MM.1S (cell line): Measurements from ENCODE around the gene GCK.

ENCODE experiments used
- DNase-seq: peaks from one replicate; pipeline ENCODE4 v3.0.0-alpha.2; 2015
- H2AFZ ChIP-seq: fragments of 300-600 bp; sonication (generic); 2 replicates; pipeline ENCODE4 v1.6.0; 2016; ENCODE audit warnings: antibody characterized with exemption, low read length
- H3F3A ChIP-seq: fragments of 300-600 bp; sonication (generic); 2 replicates; pipeline ENCODE4 v1.6.1; 2016; ENCODE audit warnings: mild to moderate bottlenecking, antibody characterized with exemption, low read length, moderate library complexity, mixed read lengths; ENCODE audit not compliant: insufficient read depth
- H3K27ac ChIP-seq: fragments of 300-600 bp; sonication (generic); 2 replicates; pipeline ENCODE4 v1.5.1; 2016; ENCODE audit warnings: mild to moderate bottlenecking, low read length
- H3K27me3 ChIP-seq: fragments of 300-600 bp; sonication (generic); replicated peaks from 2 replicates; pipeline ENCODE4 v1.6.0; 2016; ENCODE audit warnings: low read length; ENCODE audit not compliant: insufficient read depth
- H3K36me3 ChIP-seq: fragments of 300-600 bp; sonication (generic); replicated peaks from 2 replicates; pipeline ENCODE4 v1.6.1; 2016; ENCODE audit warnings: mild to moderate bottlenecking, low read length, mixed read lengths; ENCODE audit not compliant: insufficient read depth
- H3K4me1 ChIP-seq: fragments of 300-600 bp; sonication (generic); 2 replicates; pipeline ENCODE4 v1.6.1; 2016; ENCODE audit warnings: low read length, mixed read lengths
- H3K4me2 ChIP-seq: fragments of 300-600 bp; sonication (generic); 2 replicates; pipeline ENCODE4 v1.6.0; 2016; ENCODE audit warnings: low read depth, low read length
- H3K4me3 ChIP-seq: fragments of 300-600 bp; sonication (generic); 2 replicates; pipeline ENCODE4 v1.5.1; 2016; ENCODE audit warnings: low read length, mixed read lengths
- H3K79me2 ChIP-seq: fragments of 300-600 bp; sonication (generic); 2 replicates; pipeline ENCODE4 v1.6.1; 2016; ENCODE audit warnings: mixed run types, low read length, mixed read lengths
- H3K9ac ChIP-seq: fragments of 300-600 bp; sonication (generic); 2 replicates; pipeline ENCODE4 v1.6.1; 2016; ENCODE audit warnings: low read length, mixed read lengths
- H3K9me2 ChIP-seq: fragments of 300-600 bp; sonication (generic); replicated peaks from 2 replicates; pipeline ENCODE4 v1.6.1; 2016; ENCODE audit warnings: mild to moderate bottlenecking, low read length, mixed read lengths; ENCODE audit not compliant: insufficient read depth
- H3K9me3 ChIP-seq: fragments of 300-600 bp; sonication (generic); replicated peaks from 2 replicates; pipeline ENCODE4 v1.6.1; 2016; ENCODE audit warnings: mild to moderate bottlenecking, low read length, mixed read lengths; ENCODE audit not compliant: insufficient read depth
- H4K20me1 ChIP-seq: fragments of 300-600 bp; sonication (generic); 2 replicates; pipeline ENCODE4 v1.6.1; 2016; ENCODE audit warnings: mild to moderate bottlenecking, low read length, moderate library complexity, mixed read lengths; ENCODE audit not compliant: insufficient read depth
- EZH2 ChIP-seq: fragments of 300-600 bp; sonication (generic); optimal IDR thresholded peaks from 2 replicates; pipeline ENCODE3; 2017; ENCODE audit warnings: low read depth, mild to moderate bottlenecking, antibody characterized with exemption, low read length, mixed read lengths
- EZH2phosphoT487 ChIP-seq: fragments of 300-600 bp; sonication (generic); IDR thresholded peaks from 2 replicates; pipeline ENCODE4 v1.6.1; 2018; ENCODE audit warnings: antibody characterized with exemption, low read length
- TF ChIP-seq, protein P1 (sequence below): fragments of 300-600 bp; sonication (generic); IDR thresholded peaks from 2 replicates; pipeline ENCODE4 v1.5.1; 2016; ENCODE audit warnings: antibody characterized with exemption, low read length, mixed read lengths

GCK gene

GRCh38 chr7:44191171-44191570 lies 1.9 kb upstream of the GCK start:
- no peak for DNase-seq
- H2AFZ ChIP-seq, result no peak overlapping the region

GRCh38 chr7:44189993-44190872 lies 994 bp upstream of the GCK start:
- no peak overlapping the region for H3K9ac ChIP-seq
- no peak overlapping the region for H3K4me2 ChIP-seq
- no peaks in the 10 kb centered on the region for H3K27me3 ChIP-seq
- H3F3A ChIP-seq, result no peaks in the 10 kb centered on the region
- H3K79me2 ChIP-seq, result no peaks in the 10 kb centered on the region
- H3K9me2 ChIP-seq, result no peaks in the 10 kb centered on the region
- no peak overlapping the region for H2AFZ ChIP-seq
- no peak overlapping the region for H3K27ac ChIP-seq
- no peak for DNase-seq
- H3K4me1 ChIP-seq, result no peaks in the 10 kb centered on the region
- H3K36me3 ChIP-seq, result no peaks in the 10 kb centered on the region
- no peaks in the 10 kb centered on the region for H4K20me1 ChIP-seq
- no peak overlapping the region for H3K4me3 ChIP-seq
- H3K9me3 ChIP-seq, result no peaks in the 10 kb centered on the region
- TF ChIP-seq EZH2 (no peak), EZH2phosphoT487 (no peak)
- TF ChIP-seq, protein P1, sequence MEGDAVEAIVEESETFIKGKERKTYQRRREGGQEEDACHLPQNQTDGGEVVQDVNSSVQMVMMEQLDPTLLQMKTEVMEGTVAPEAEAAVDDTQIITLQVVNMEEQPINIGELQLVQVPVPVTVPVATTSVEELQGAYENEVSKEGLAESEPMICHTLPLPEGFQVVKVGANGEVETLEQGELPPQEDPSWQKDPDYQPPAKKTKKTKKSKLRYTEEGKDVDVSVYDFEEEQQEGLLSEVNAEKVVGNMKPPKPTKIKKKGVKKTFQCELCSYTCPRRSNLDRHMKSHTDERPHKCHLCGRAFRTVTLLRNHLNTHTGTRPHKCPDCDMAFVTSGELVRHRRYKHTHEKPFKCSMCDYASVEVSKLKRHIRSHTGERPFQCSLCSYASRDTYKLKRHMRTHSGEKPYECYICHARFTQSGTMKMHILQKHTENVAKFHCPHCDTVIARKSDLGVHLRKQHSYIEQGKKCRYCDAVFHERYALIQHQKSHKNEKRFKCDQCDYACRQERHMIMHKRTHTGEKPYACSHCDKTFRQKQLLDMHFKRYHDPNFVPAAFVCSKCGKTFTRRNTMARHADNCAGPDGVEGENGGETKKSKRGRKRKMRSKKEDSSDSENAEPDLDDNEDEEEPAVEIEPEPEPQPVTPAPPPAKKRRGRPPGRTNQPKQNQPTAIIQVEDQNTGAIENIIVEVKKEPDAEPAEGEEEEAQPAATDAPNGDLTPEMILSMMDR, result no peak

More at GRCh38 chr7:44191171-44191570, 1.9 kb upstream of the GCK start:
- Histone ChIP-seq H3K27me3 (no peaks in the 10 kb centered on the region), H3K4me1 (no peaks in the 10 kb centered on the region), H3K9me3 (no peaks in the 10 kb centered on the region), H3K4me2 (no peak overlapping the region), H3K27ac (no peak overlapping the region), H3K9me2 (no peaks in the 10 kb centered on the region), H3F3A (no peaks in the 10 kb centered on the region), H3K79me2 (no peaks in the 10 kb centered on the region), H3K9ac (no peak overlapping the region), H3K36me3 (no peaks in the 10 kb centered on the region), H4K20me1 (no peaks in the 10 kb centered on the region), H3K4me3 (no peak overlapping the region)
- no peak for TF ChIP-seq EZH2phosphoT487
- TF ChIP-seq EZH2, result no peak

DNA sequence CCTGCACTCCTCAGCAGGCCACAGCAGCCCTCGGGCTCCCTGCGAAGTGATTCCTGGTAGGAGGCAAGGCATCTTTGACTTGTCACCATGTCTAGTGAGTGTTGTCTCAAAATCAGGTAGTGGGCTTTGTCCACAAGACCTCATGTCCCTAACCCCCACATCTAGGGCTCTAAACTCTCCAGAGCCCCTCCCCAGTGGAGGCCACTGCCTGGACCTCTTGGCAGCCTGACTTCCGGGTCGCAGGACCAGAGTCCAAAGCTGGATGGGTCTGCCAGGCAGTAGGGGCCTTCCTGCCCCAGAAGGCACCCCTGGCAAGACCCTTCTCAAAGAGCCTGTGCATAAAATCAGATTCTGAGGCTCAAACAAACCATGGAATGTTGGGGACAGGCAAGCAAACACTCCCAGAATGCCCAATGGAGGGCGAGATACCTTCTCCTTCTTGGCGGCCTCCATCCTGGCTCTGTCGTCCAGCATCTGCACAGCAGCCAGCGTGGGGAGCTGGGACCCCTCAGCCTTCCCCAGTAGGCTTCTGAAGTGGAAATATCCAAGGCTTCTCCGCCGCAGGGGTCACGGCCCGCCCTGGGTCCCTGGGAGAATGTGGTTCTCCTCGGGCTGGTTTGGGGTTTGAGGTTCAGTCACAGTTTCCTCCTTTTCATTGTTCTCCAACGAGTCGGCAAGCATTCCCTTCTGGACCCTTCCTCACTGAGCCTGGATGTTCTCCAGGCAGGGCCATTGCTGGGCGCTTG lies 586 bp downstream of the GCK start:
- Histone ChIP-seq H4K20me1 (no peaks in the 10 kb centered on the region), H3K79me2 (no peaks in the 10 kb centered on the region), H3K36me3 (no peaks in the 10 kb centered on the region), H3K27ac (no peak overlapping the region), H3F3A (no peaks in the 10 kb centered on the region), H3K27me3 (no peaks in the 10 kb centered on the region), H3K4me2 (no peak overlapping the region), H3K4me1 (no peaks in the 10 kb centered on the region), H3K9me3 (no peaks in the 10 kb centered on the region), H3K4me3 (no peak overlapping the region), H3K9ac (no peak overlapping the region), H3K9me2 (no peaks in the 10 kb centered on the region), H2AFZ (no peak overlapping the region)
- TF ChIP-seq EZH2 (no peak), EZH2phosphoT487 (no peak)
- TF ChIP-seq, protein P1, result no peak
- no peak for DNase-seq
